ENCODE results near the gene CMTM8.

DNA sequence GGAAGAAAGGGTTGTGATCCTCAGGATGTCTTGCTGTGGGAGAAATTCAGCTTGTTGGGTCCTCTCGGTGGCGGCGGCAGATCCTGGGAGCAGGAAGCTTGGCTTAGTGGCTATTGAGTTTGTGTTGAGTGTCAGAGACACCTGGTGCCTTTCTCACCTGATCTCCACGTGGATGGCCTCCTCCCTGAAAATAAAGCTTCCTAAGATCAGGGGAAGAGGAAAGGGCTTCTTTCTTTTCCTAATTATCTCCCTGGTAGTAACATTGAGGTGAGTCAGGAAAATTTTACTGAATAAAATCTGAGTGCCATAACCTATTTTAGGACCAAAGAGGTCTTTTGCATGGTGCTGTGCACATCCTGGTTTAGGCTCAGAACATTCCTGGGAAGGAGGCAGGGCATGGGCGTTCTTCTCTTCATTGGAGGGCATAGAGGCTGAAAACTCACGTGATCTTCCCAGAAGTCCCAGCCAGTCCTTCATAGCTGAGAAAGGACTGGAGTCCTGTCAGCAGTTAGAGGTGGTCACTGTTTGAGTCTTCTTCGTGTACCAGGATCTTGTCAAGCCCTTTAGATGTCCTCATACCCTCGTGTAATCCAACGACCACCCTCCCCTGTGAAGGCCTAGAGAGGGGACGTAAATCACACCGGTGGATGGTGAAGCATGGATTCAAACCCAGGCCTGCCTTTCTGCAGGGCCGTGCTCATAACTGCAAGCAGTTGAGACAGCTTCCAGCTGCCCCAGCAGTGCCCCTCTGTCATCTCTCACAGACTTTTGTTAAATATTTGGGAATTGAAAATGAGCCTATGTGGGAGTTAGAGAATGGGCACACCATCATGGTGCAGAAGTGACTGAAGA lies 1.1 kb downstream of the CMTM8 start:
- TF ChIP-seq, protein P1, sequence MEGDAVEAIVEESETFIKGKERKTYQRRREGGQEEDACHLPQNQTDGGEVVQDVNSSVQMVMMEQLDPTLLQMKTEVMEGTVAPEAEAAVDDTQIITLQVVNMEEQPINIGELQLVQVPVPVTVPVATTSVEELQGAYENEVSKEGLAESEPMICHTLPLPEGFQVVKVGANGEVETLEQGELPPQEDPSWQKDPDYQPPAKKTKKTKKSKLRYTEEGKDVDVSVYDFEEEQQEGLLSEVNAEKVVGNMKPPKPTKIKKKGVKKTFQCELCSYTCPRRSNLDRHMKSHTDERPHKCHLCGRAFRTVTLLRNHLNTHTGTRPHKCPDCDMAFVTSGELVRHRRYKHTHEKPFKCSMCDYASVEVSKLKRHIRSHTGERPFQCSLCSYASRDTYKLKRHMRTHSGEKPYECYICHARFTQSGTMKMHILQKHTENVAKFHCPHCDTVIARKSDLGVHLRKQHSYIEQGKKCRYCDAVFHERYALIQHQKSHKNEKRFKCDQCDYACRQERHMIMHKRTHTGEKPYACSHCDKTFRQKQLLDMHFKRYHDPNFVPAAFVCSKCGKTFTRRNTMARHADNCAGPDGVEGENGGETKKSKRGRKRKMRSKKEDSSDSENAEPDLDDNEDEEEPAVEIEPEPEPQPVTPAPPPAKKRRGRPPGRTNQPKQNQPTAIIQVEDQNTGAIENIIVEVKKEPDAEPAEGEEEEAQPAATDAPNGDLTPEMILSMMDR (IDR thresholded peaks at IDR 0.05; ENCODE audit: low read depth, low read length, poor library complexity, severe bottlenecking), result no peak
- no peak for TF ChIP-seq EZH2phosphoT487 (IDR thresholded peaks at IDR 0.05; ENCODE audit: borderline replicate concordance, low read length)
